ENCODE results near the gene GNG4. TPM values are rescaled to one million over a fixed set of nuclear protein-coding genes. Genes with fewer than 3 reads are reported as not detected.

The GNG4 gene
- total RNA-seq, 1 donor = under 0.01 TPM

- Histone ChIP-seq H4K20me1 (ENCODE audit: insufficient read depth, low read length) (no peaks in the 10 kb centered on the region), H3K9me3 (ENCODE audit: low read depth, low read length) (no peaks in the 10 kb centered on the region), H2AFZ (ENCODE audit: low read length) (no peak overlapping the region), H3K27ac (ENCODE audit: low read depth, low read length) (no peak overlapping the region), H3K4me2 (ENCODE audit: insufficient read depth, low read length) (no peak overlapping the region), H3K4me1 (ENCODE audit: insufficient read depth, low read length) (no peaks in the 10 kb centered on the region), H3K36me3 (ENCODE audit: insufficient read depth, low read length) (no peaks in the 10 kb centered on the region), H3K27me3 (ENCODE audit: insufficient read depth, low read length) (no peaks in the 10 kb centered on the region), H3K4me3 (ENCODE audit: insufficient read depth, low read length) (no peak overlapping the region), H3K79me2 (ENCODE audit: insufficient read depth, low read length) (no peaks in the 10 kb centered on the region)
- no peak for DNase-seq (ENCODE audit: insufficient read length, low spot score, missing footprints)
- no peak for TF ChIP-seq CTCF (IDR thresholded peaks at IDR 0.05; ENCODE audit: extremely low read depth, low read depth, low read length)
Observed at GRCh38 chr1:235516862-235517446, 132.6 kb downstream of the GNG4 start.

- Histone ChIP-seq H3K4me1 (ENCODE audit: insufficient read depth, low read length) (no peaks in the 10 kb centered on the region), H3K4me3 (ENCODE audit: insufficient read depth, low read length) (no peak overlapping the region), H3K79me2 (ENCODE audit: insufficient read depth, low read length) (no peaks in the 10 kb centered on the region), H3K27ac (ENCODE audit: low read depth, low read length) (no peak overlapping the region), H3K4me2 (ENCODE audit: insufficient read depth, low read length) (no peak overlapping the region), H3K27me3 (ENCODE audit: insufficient read depth, low read length) (no peaks in the 10 kb centered on the region), H4K20me1 (ENCODE audit: insufficient read depth, low read length) (no peaks in the 10 kb centered on the region), H3K36me3 (ENCODE audit: insufficient read depth, low read length) (no peaks in the 10 kb centered on the region), H3K9me3 (ENCODE audit: low read depth, low read length) (no peaks in the 10 kb centered on the region), H2AFZ (ENCODE audit: low read length) (no peak overlapping the region)
- no peak for TF ChIP-seq CTCF (IDR thresholded peaks at IDR 0.05; ENCODE audit: extremely low read depth, low read depth, low read length)
- DNase-seq (ENCODE audit: insufficient read length, low spot score, missing footprints) = no peak
Observed at GRCh38 chr1:235515844-235516512, 133.6 kb downstream of the GNG4 start.

GRCh38 chr1:235513495-235514366 lies 135.9 kb downstream of the GNG4 start:
- Histone ChIP-seq H4K20me1 (ENCODE audit: insufficient read depth, low read length) (no peaks in the 10 kb centered on the region), H2AFZ (ENCODE audit: low read length) (no peak overlapping the region), H3K4me3 (ENCODE audit: insufficient read depth, low read length) (no peak overlapping the region), H3K27ac (ENCODE audit: low read depth, low read length) (no peak overlapping the region), H3K79me2 (ENCODE audit: insufficient read depth, low read length) (no peaks in the 10 kb centered on the region), H3K27me3 (ENCODE audit: insufficient read depth, low read length) (no peaks in the 10 kb centered on the region), H3K4me2 (ENCODE audit: insufficient read depth, low read length) (no peak overlapping the region), H3K4me1 (ENCODE audit: insufficient read depth, low read length) (no peaks in the 10 kb centered on the region), H3K36me3 (ENCODE audit: insufficient read depth, low read length) (no peaks in the 10 kb centered on the region), H3K9me3 (ENCODE audit: low read depth, low read length) (no peaks in the 10 kb centered on the region)
- DNase-seq (ENCODE audit: insufficient read length, low spot score, missing footprints) = no peak
- peak; percentile 91 for TF ChIP-seq CTCF (IDR thresholded peaks at IDR 0.05; ENCODE audit: extremely low read depth, low read depth, low read length)

Measured in osteoblast (primary cell).